Measurements from ENCODE around the gene MYL3.

The MYL3 gene

DNA sequence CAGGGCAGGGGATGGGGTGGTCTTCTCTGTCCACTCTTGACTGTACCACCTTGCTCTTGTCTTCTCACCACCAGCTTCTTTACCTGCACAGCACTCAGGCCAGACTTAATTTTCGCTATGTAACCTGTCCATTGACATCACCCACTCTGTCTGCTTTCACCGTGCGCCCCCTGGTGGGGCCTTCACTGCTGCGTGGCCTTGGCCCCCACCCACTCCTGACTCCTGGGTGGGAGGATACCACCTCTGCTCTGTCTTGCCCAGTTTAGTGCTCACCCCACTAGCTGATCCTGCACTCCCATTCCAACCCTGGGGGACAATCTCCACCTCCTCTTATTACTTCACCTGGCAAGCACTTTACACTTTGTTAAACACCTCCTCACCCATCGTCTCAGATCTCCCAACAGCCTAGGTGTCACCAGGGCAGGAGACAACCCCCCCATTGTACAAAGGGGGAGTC lies 32.0 kb upstream of the MYL3 start:
- TF ChIP-seq YY1 (IDR thresholded peaks at IDR 0.05; ENCODE audit: low read depth) = no peak
- TF ChIP-seq RAD21 (IDR thresholded peaks at IDR 0.05; ENCODE audit: low read depth) = peak; percentile 94

GRCh38 chr3:46894256-46894655 lies 31.0 kb upstream of the MYL3 start:
- TF ChIP-seq TAF1 (IDR thresholded peaks at IDR 0.05; ENCODE audit: low read depth) (no peak), YY1 (IDR thresholded peaks at IDR 0.05; ENCODE audit: low read depth) (no peak), CEBPB (IDR thresholded peaks at IDR 0.05) (no peak), USF1 (IDR thresholded peaks at IDR 0.05) (no peak), ZBTB7A (IDR thresholded peaks at IDR 0.05; ENCODE audit: low read depth) (no peak), FOXM1 (IDR thresholded peaks at IDR 0.05; ENCODE audit: borderline replicate concordance, low read depth) (no peak), EP300 (IDR thresholded peaks at IDR 0.05; ENCODE audit: borderline replicate concordance) (no peak), EGR1 (IDR thresholded peaks at IDR 0.05) (no peak), TEAD4 (IDR thresholded peaks at IDR 0.05) (no peak)
- TF ChIP-seq, protein P1, sequence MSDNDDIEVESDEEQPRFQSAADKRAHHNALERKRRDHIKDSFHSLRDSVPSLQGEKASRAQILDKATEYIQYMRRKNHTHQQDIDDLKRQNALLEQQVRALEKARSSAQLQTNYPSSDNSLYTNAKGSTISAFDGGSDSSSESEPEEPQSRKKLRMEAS (IDR thresholded peaks at IDR 0.05) = no peak
- TF ChIP-seq, protein P2, sequence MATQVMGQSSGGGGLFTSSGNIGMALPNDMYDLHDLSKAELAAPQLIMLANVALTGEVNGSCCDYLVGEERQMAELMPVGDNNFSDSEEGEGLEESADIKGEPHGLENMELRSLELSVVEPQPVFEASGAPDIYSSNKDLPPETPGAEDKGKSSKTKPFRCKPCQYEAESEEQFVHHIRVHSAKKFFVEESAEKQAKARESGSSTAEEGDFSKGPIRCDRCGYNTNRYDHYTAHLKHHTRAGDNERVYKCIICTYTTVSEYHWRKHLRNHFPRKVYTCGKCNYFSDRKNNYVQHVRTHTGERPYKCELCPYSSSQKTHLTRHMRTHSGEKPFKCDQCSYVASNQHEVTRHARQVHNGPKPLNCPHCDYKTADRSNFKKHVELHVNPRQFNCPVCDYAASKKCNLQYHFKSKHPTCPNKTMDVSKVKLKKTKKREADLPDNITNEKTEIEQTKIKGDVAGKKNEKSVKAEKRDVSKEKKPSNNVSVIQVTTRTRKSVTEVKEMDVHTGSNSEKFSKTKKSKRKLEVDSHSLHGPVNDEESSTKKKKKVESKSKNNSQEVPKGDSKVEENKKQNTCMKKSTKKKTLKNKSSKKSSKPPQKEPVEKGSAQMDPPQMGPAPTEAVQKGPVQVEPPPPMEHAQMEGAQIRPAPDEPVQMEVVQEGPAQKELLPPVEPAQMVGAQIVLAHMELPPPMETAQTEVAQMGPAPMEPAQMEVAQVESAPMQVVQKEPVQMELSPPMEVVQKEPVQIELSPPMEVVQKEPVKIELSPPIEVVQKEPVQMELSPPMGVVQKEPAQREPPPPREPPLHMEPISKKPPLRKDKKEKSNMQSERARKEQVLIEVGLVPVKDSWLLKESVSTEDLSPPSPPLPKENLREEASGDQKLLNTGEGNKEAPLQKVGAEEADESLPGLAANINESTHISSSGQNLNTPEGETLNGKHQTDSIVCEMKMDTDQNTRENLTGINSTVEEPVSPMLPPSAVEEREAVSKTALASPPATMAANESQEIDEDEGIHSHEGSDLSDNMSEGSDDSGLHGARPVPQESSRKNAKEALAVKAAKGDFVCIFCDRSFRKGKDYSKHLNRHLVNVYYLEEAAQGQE (IDR thresholded peaks at IDR 0.05; ENCODE audit: low read depth) = no peak

- TF ChIP-seq CEBPB (IDR thresholded peaks at IDR 0.05) (no peak), FOXM1 (IDR thresholded peaks at IDR 0.05; ENCODE audit: borderline replicate concordance, low read depth) (no peak), EP300 (IDR thresholded peaks at IDR 0.05; ENCODE audit: borderline replicate concordance) (no peak), RAD21 (IDR thresholded peaks at IDR 0.05; ENCODE audit: low read depth) (no peak), TCF12 (IDR thresholded peaks at IDR 0.05; ENCODE audit: low read depth) (no peak), EGR1 (IDR thresholded peaks at IDR 0.05) (no peak), TAF1 (IDR thresholded peaks at IDR 0.05; ENCODE audit: low read depth) (no peak), USF1 (IDR thresholded peaks at IDR 0.05) (no peak), NFIC (IDR thresholded peaks at IDR 0.05) (no peak), TEAD4 (IDR thresholded peaks at IDR 0.05) (no peak), CREB1 (IDR thresholded peaks at IDR 0.05; ENCODE audit: low read depth) (no peak), YY1 (IDR thresholded peaks at IDR 0.05; ENCODE audit: low read depth) (no peak), ZBTB7A (IDR thresholded peaks at IDR 0.05; ENCODE audit: low read depth) (no peak)
- TF ChIP-seq, protein P1 (IDR thresholded peaks at IDR 0.05) = no peak
- TF ChIP-seq, protein P2 (IDR thresholded peaks at IDR 0.05; ENCODE audit: low read depth) = no peak
These were observed 30.5 kb upstream of the MYL3 start for GRCh38 chr3:46893763-46894162.

DNA sequence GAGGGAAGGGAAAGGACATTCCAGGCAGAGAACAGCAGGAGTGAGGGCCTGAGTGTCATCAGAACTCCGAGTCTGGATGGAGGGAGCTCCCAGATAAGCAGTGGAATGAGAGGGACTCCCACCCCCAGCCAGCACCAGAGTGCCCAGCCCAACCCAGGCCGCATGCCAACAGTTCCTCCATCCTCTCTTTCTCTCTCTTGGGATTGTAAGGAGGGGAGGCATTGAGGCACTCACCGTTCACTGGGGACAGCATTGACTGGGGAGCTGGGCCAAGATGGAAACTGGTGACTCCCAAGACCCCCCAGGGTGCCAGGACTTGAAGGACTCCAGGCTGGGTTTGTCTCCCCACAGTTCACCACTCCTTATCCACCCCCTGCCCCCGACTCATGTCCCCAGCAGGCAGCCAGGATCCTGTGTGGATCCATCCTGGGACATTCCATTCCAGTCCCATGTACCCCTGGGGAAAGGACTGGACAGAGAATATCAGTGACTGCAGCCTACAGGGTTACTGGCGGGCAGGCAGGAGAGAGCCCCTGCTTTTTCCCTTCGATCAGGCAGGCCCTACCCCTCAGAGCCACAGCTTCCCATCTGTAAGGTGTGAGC lies 30.0 kb upstream of the MYL3 start:
- no peak for TF ChIP-seq EP300 (IDR thresholded peaks at IDR 0.05; ENCODE audit: borderline replicate concordance)
- no peak for TF ChIP-seq TCF12 (IDR thresholded peaks at IDR 0.05; ENCODE audit: low read depth)
- TF ChIP-seq, protein P2 (IDR thresholded peaks at IDR 0.05; ENCODE audit: low read depth) = no peak
- no peak for TF ChIP-seq YY1 (IDR thresholded peaks at IDR 0.05; ENCODE audit: low read depth)
- no peak for TF ChIP-seq RAD21 (IDR thresholded peaks at IDR 0.05; ENCODE audit: low read depth)
- no peak for TF ChIP-seq CEBPB (IDR thresholded peaks at IDR 0.05)
- no peak for TF ChIP-seq EGR1 (IDR thresholded peaks at IDR 0.05)
- TF ChIP-seq ZBTB7A (IDR thresholded peaks at IDR 0.05; ENCODE audit: low read depth) = no peak
- no peak for TF ChIP-seq NFIC (IDR thresholded peaks at IDR 0.05)
- no peak for TF ChIP-seq TEAD4 (IDR thresholded peaks at IDR 0.05)
- TF ChIP-seq USF1 (IDR thresholded peaks at IDR 0.05) = no peak
- no peak for TF ChIP-seq CREB1 (IDR thresholded peaks at IDR 0.05; ENCODE audit: low read depth)
- TF ChIP-seq, protein P1 (IDR thresholded peaks at IDR 0.05) = no peak
- TF ChIP-seq FOXM1 (IDR thresholded peaks at IDR 0.05; ENCODE audit: borderline replicate concordance, low read depth) = no peak
- no peak for TF ChIP-seq TAF1 (IDR thresholded peaks at IDR 0.05; ENCODE audit: low read depth)
